ENCODE data around the gene KIF26B. TPM values are rescaled to one million over a fixed set of nuclear protein-coding genes. Genes with fewer than 3 reads are reported as not detected.

Gene KIF26B
- total RNA-seq, 3 donors from 2014 or later = 0.14 to 3.2 (median 0.39) TPM

DNA sequence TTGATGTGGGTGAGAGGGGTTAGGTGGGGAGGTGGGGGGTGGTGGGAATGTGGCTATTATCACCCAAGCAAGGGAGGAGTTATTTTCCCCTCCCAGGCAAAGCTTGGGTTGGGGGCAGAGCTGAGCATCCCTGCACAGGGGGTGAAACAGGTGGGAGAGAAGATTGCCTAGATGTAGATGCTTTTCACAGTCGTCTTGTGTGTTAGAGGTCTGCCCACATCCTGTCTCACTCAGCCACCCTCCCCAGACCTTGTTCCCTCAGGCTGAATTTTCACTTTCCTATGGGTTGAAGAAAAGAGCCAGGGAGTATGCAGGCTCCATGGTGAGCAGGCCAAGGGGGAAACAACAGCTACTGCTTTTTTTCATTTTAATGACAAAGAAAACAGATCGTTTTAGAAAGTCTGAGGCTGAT is 223.5 kb downstream of the KIF26B start:
- Histone ChIP-seq H3K9me3 (no peaks in the 10 kb centered on the region), H3K4me3 (no peak overlapping the region), H3K4me1 (ENCODE audit: low read depth) (no peaks in the 10 kb centered on the region), H3K36me3 (ENCODE audit: low read depth) (no peaks in the 10 kb centered on the region)
- DNase-seq (no peak), ATAC-seq (no peak)
- intact Hi-C loops (cut with DNase I, micrococcal nuclease) = no loop called here
- TF ChIP-seq, protein P1, sequence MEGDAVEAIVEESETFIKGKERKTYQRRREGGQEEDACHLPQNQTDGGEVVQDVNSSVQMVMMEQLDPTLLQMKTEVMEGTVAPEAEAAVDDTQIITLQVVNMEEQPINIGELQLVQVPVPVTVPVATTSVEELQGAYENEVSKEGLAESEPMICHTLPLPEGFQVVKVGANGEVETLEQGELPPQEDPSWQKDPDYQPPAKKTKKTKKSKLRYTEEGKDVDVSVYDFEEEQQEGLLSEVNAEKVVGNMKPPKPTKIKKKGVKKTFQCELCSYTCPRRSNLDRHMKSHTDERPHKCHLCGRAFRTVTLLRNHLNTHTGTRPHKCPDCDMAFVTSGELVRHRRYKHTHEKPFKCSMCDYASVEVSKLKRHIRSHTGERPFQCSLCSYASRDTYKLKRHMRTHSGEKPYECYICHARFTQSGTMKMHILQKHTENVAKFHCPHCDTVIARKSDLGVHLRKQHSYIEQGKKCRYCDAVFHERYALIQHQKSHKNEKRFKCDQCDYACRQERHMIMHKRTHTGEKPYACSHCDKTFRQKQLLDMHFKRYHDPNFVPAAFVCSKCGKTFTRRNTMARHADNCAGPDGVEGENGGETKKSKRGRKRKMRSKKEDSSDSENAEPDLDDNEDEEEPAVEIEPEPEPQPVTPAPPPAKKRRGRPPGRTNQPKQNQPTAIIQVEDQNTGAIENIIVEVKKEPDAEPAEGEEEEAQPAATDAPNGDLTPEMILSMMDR (IDR thresholded peaks at IDR 0.05) = no peak

DNA sequence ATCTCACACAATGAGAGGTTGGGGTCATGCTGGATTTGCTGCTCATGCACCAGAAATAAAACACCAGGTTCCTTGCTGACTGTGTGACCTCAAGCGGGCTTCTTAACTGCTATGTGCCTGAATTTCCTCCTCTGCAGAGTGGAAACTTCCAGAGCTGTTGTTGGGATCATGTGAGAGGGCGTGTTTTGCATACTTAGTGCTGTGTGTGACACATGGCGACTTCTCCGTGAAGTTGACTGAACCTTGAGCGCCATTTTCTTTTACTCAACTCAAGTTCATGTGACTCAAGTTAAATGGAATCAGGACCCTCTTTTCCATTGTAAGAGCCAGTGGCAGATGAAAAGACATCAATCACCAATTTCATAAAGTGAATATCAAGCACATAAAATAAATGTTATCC is 224.0 kb downstream of the KIF26B start:
- Histone ChIP-seq H3K36me3 (ENCODE audit: low read depth) (no peaks in the 10 kb centered on the region), H3K4me1 (ENCODE audit: low read depth) (no peaks in the 10 kb centered on the region), H3K9me3 (no peaks in the 10 kb centered on the region), H3K4me3 (no peak overlapping the region)
- intact Hi-C loops (cut with DNase I, micrococcal nuclease) = no loop called here
- ATAC-seq (no peak), DNase-seq (no peak)
- TF ChIP-seq, protein P1 (IDR thresholded peaks at IDR 0.05) = no peak

DNA sequence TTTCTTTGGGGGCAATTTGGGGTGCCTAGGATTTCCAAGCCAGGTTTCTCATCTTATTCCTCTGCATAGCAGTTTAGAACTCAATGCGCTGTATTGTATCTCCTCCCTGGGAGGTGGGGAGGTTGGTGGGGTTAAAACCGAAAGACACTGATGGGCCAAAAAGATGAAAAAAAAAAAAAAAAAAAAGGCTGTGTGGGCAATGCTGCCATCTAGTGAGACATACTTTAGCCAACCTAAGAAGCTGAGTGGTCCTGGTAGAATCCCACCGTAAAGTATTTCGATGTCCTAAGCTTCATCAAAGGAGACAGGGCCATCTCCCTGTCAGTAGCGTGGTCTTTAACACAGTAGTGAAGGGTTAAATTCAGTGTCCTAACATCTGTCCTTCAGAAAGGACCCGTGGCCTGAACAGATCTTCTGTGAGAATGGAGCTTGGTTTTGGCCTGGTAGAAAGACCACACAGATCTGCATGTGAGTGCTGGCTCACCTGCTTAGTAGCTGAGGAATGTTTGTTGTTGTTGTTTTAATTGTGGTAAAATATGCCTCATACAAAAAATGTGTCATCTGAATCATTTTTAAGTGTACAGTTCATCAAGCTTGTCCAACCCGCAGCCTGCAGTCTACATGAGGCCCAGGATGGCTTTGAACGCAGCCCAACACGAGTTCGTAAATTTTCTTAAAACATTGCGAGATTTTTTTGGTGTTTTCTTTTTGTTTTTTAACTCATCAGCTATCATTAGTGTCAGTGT is 226.2 kb downstream of the KIF26B start:
- ATAC-seq = no peak
- Histone ChIP-seq H3K4me3 (no peak overlapping the region), H3K9me3 (no peaks in the 10 kb centered on the region), H3K4me1 (ENCODE audit: low read depth) (no peaks in the 10 kb centered on the region), H3K36me3 (ENCODE audit: low read depth) (no peaks in the 10 kb centered on the region)
- DNase-seq = no peak
- TF ChIP-seq, protein P1 (IDR thresholded peaks at IDR 0.05) = no peak
- intact Hi-C loops (cut with DNase I, micrococcal nuclease) = no loop called here

DNA sequence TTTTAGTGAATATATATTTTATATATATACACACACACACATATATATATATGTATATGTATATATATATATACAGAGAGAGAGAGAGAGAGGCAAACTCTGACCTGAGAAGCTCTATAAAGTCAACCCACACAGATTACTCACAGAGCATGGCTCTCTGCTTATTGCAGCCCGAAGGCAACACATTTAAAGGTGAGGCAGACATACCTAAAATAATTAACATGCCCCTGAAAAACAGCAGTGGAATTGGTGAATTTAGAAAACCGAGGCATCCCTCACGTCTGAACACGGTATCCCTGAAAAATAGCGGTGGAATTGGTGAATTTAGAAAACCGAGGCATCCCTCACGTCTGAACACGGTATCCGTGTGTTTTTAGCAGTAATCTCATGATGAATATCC is 228.2 kb downstream of the KIF26B start:
- DNase-seq (no peak), ATAC-seq (no peak)
- H3K9me3 ChIP-seq = no peaks in the 10 kb centered on the region
- intact Hi-C loops (cut with DNase I, micrococcal nuclease) = no loop called here
- H3K4me3 ChIP-seq = no peak overlapping the region
- H3K36me3 ChIP-seq (ENCODE audit: low read depth) = no peaks in the 10 kb centered on the region
- no peaks in the 10 kb centered on the region for H3K4me1 ChIP-seq (ENCODE audit: low read depth)
- TF ChIP-seq, protein P1 (IDR thresholded peaks at IDR 0.05) = no peak

DNA sequence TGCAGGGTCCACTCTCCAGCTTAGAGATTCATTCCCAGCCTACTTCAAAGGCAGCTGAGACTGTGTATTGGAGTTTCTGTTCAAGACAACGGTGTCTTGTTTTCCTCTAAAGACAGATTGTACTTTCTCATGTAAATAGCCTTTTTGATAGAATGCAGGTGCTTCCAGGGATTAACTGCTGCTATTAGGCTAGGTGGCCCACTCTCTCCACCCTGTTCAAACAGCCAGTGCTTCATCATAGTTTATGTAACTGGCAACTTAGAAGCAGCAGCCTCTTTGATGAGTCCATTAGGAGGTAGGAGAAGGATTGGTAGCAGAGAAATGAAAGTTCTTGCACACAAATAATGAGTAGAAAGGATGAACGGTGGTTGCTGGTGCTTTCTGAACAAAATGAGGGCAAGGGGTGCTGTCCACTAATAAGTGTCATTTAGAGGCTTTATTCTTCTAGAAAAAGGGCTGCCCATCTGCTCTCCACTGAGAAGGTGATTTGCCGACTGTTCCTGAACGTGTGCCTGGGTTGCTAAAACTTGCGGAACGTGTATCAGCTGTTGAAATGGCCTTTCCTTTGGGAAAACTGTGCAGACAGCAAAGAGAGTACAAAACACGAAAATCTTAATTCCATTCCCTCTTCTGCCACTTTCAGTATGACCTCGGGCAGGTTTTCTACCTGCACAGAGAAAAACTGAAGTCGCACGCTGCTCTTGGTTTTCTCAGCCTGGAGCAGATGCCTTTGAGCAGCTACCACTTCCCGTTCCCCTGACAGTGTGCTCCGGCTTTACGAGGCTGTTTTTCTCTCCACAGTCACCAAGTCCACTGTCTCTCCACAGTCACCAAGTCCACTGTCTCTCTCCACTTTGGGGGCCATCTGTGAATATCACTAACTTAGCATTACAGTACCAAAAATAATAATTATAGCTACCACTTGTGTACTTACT is 228.9 kb downstream of the KIF26B start:
- Histone ChIP-seq H3K9me3 (no peaks in the 10 kb centered on the region), H3K36me3 (ENCODE audit: low read depth) (no peaks in the 10 kb centered on the region), H3K4me1 (ENCODE audit: low read depth) (no peaks in the 10 kb centered on the region), H3K4me3 (no peak overlapping the region)
- no peak for ATAC-seq
- TF ChIP-seq, protein P1 (IDR thresholded peaks at IDR 0.05) = no peak
- intact Hi-C loops (cut with DNase I, micrococcal nuclease) = no loop called here
- no peak for DNase-seq
